HuH-7 (cell line): ENCODE measurements around the gene NAV2.

Source experiments
- DNase-seq: peaks from one replicate; pipeline ENCODE4 v3.0.0; 2011; ENCODE audit warnings: low spot score

Gene NAV2

GRCh38 chr11:19714387-19715363, 2.0 kb downstream of the NAV2 start:
- no peak for DNase-seq

- DNase-seq, result no peak
Measured at GRCh38 chr11:19715373-19715772, 2.7 kb downstream of the NAV2 start.

- no peak for DNase-seq
Measured at GRCh38 chr11:19718051-19718450, 5.4 kb downstream of the NAV2 start.

GRCh38 chr11:19718951-19719350, 6.3 kb downstream of the NAV2 start:
- DNase-seq, result no peak

GRCh38 chr11:19719960-19720359, 7.3 kb downstream of the NAV2 start:
- no peak for DNase-seq

- no peak for DNase-seq
Measured at GRCh38 chr11:19721176-19721575, 8.5 kb downstream of the NAV2 start.

- no peak for DNase-seq
Measured at GRCh38 chr11:19722702-19723101, 10.1 kb downstream of the NAV2 start.

- no peak for DNase-seq
Measured at GRCh38 chr11:19723572-19724342, 11.1 kb downstream of the NAV2 start.

- DNase-seq, result no peak
Measured at GRCh38 chr11:19724765-19725164, 12.1 kb downstream of the NAV2 start.

GRCh38 chr11:19725379-19726079, 12.9 kb downstream of the NAV2 start:
- no peak for DNase-seq

- no peak for DNase-seq
Measured at GRCh38 chr11:19727246-19727645, 14.6 kb downstream of the NAV2 start.

- DNase-seq, result no peak
Measured at GRCh38 chr11:19728436-19728835, 15.8 kb downstream of the NAV2 start.

- DNase-seq, result no peak
Measured at GRCh38 chr11:19729141-19729540, 16.5 kb downstream of the NAV2 start.

GRCh38 chr11:19730373-19730772, 17.7 kb downstream of the NAV2 start:
- no peak for DNase-seq

GRCh38 chr11:19734171-19734570, 21.5 kb downstream of the NAV2 start:
- no peak for DNase-seq

- no peak for DNase-seq
Measured at GRCh38 chr11:19735157-19735908, 22.7 kb downstream of the NAV2 start.

GRCh38 chr11:19735909-19736498, 23.4 kb downstream of the NAV2 start:
- DNase-seq, result no peak

- DNase-seq, result no peak
Measured at GRCh38 chr11:19736831-19737230, 24.2 kb downstream of the NAV2 start.

GRCh38 chr11:19737575-19737974, 24.9 kb downstream of the NAV2 start:
- DNase-seq, result no peak

- DNase-seq, result no peak
Measured at GRCh38 chr11:19738124-19738523, 25.5 kb downstream of the NAV2 start.

- DNase-seq, result no peak
Measured at GRCh38 chr11:19739872-19740271, 27.2 kb downstream of the NAV2 start.
